Stimulated activated memory B cell treated with anti-CD40 and anti-IgM and Interleukin-4, amounts not matched to agents 10 μg/mL and 1 μg/mL and 100 μg/mL, for 72 hours (primary cell): ENCODE results near the gene ARL10.

Experiments used
- ATAC-seq: fragments of 150-1000 bp; cut with Tn5 transposase; 2 replicates; pipeline ENCODE4 v1.10.0; 2021
- H3K27ac Mint-ChIP-seq: one replicate; pipeline ENCODE4 v1.8.0; 2022; ENCODE audit warnings: mild to moderate bottlenecking, mixed read lengths
- H3K27me3 Mint-ChIP-seq: one replicate; pipeline ENCODE4 v1.8.0; 2022; ENCODE audit warnings: mixed read lengths
- H3K36me3 Mint-ChIP-seq: one replicate; pipeline ENCODE4 v1.8.0; 2022; ENCODE audit warnings: mixed read lengths
- H3K4me1 Mint-ChIP-seq: one replicate; pipeline ENCODE4 v1.8.0; 2022; ENCODE audit warnings: mixed read lengths
- H3K4me3 Mint-ChIP-seq: one replicate; pipeline ENCODE4 v1.8.0; 2022; ENCODE audit warnings: mild to moderate bottlenecking, moderate library complexity, mixed read lengths
- H3K9me3 Mint-ChIP-seq: one replicate; pipeline ENCODE4 v1.8.0; 2022; ENCODE audit warnings: mixed read lengths

The ARL10 gene

DNA sequence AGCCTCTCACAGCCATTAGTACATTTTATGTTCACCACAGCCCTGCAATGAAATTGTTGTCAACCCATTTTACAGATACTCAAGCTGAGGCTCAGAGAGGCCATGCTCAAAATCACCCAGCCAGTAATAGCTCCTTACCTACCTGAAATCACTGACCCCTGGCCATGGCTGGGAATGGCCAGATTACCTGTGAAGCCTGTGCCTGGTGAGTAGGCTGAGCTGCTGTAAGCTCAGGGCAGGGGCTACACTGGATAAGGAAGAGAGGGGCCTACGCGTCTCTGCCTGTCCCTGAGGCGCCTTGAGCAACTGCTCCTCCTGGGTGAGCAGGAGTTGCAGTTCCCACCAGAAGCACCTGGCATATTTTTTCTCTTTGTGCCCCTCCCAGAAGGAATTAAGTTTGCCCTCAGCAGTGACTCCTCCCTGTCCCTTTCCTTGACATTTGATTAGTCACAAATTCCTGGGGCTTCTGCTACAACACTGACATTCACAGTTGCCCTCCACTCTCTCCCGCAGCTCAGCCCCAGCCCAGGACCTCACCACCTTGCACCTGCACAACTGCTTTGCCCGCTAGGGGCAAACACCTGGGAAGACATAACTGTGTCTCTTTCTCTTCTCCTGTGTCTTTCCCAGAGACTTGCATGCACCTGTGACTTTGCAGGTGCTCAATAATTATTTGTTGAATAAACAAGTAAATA, 45.3 kb downstream of the ARL10 start:
- no peaks in the 10 kb centered on the region for H3K9me3 Mint-ChIP-seq
- no peak overlapping the region for H3K4me3 Mint-ChIP-seq
- H3K27me3 Mint-ChIP-seq, result no peaks in the 10 kb centered on the region
- peaks cover 25% of the 10 kb centered on the region for H3K36me3 Mint-ChIP-seq
- H3K27ac Mint-ChIP-seq, result no peak overlapping the region
- H3K4me1 Mint-ChIP-seq, result peaks cover 43% of the 10 kb centered on the region
- ATAC-seq, result no peak

DNA sequence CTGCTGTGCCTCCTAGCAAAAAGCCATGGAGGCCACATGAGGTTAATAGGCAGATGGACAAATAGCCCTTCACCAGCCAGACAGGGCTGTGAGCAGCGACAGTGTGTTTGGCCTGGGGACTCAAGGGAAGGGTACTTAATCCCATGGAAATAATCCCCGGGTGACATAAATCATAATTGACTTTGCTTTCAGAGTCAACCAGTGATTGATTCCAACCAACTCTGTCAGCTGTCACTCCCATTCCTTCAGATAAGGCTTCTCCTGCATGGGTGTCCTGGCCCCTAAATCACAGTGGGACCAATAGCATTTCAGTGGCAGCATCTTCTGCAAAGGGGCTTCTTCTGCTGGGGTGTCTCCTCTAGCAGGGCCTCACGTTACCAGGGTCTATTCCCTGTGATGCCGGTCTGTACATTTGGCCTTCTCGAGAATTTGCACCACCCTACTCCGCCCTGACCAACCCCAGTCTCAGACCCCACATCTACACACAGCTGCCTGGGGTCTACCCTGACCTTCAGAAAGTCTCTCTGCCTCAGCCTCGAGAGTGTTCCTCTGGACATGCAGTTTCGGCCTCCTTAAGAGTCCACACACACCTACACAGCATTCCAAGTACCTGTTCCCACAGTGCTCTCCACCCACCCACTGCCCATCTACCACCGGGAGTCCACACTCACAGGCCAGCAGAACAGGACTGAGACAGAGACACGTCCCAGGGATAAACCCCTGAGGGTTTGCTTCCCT, 47.4 kb downstream of the ARL10 start:
- ATAC-seq, result no peak
- Mint-ChIP-seq H3K9me3 (no peaks in the 10 kb centered on the region), H3K4me3 (no peak overlapping the region), H3K4me1 (peaks cover 50% of the 10 kb centered on the region), H3K27ac (no peak overlapping the region), H3K36me3 (peaks cover 18% of the 10 kb centered on the region), H3K27me3 (no peaks in the 10 kb centered on the region)

GRCh38 chr5:176413255-176413565, 47.9 kb downstream of the ARL10 start:
- peaks cover 50% of the 10 kb centered on the region for H3K4me1 Mint-ChIP-seq
- no peak for ATAC-seq
- H3K36me3 Mint-ChIP-seq, result peaks cover 18% of the 10 kb centered on the region
- H3K9me3 Mint-ChIP-seq, result no peaks in the 10 kb centered on the region
- H3K27ac Mint-ChIP-seq, result no peak overlapping the region
- no peaks in the 10 kb centered on the region for H3K27me3 Mint-ChIP-seq
- no peak overlapping the region for H3K4me3 Mint-ChIP-seq

GRCh38 chr5:176413709-176414191, 48.5 kb downstream of the ARL10 start:
- no peak overlapping the region for H3K27ac Mint-ChIP-seq
- H3K4me3 Mint-ChIP-seq, result no peak overlapping the region
- no peaks in the 10 kb centered on the region for H3K27me3 Mint-ChIP-seq
- peaks cover 18% of the 10 kb centered on the region for H3K36me3 Mint-ChIP-seq
- no peaks in the 10 kb centered on the region for H3K9me3 Mint-ChIP-seq
- no peak for ATAC-seq
- peaks cover 50% of the 10 kb centered on the region for H3K4me1 Mint-ChIP-seq

GRCh38 chr5:176414704-176415103, 49.4 kb downstream of the ARL10 start:
- H3K27ac Mint-ChIP-seq, result peak overlapping the region; percentile 50
- peaks cover 15% of the 10 kb centered on the region for H3K36me3 Mint-ChIP-seq
- H3K9me3 Mint-ChIP-seq, result no peaks in the 10 kb centered on the region
- no peaks in the 10 kb centered on the region for H3K27me3 Mint-ChIP-seq
- ATAC-seq, result no peak
- peaks cover 50% of the 10 kb centered on the region for H3K4me1 Mint-ChIP-seq
- no peak overlapping the region for H3K4me3 Mint-ChIP-seq

DNA sequence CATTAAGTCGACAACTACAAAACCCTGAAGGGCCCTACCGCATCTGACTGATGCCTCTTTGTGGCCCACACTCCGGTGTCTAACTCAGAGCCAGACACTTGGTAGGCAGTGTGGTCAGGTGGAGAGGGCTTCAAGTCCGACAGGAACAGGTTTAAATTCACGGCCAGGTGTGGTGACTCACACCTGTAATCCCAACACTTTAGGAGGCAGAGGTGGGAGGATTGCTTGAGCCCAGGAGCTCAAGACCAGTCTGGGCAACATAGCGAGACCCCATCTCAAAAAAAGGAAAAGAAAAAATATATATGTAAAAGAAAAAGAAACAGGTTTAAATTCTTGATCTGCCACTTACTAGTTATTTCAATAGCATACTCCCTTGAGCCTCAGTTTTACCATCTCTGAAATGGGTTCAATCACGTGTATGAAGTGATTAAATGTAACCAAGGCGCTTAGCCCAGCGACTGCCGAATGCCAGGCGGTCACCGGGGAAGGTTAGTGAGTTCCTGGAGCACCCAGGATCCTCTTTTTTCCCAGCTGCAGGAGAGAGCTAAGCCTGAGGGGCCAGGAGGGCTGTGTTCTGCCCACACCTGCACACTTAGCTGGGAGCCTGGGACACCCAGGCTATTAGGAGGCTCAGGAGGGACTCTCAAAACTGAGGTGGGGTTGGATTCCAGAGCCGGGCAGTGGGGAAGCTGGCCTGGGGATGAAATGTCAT, 50.1 kb downstream of the ARL10 start:
- H3K4me3 Mint-ChIP-seq, result peak overlapping the region; percentile 87
- no peak for ATAC-seq
- no peaks in the 10 kb centered on the region for H3K27me3 Mint-ChIP-seq
- peaks cover 9% of the 10 kb centered on the region for H3K36me3 Mint-ChIP-seq
- peak overlapping the region; percentile 50 for H3K27ac Mint-ChIP-seq
- no peaks in the 10 kb centered on the region for H3K9me3 Mint-ChIP-seq
- H3K4me1 Mint-ChIP-seq, result peaks cover 50% of the 10 kb centered on the region

- H3K27me3 Mint-ChIP-seq, result no peaks in the 10 kb centered on the region
- no peaks in the 10 kb centered on the region for H3K9me3 Mint-ChIP-seq
- peak within 1 kb of the TSS; percentile 87 for H3K4me3 Mint-ChIP-seq
- ATAC-seq, result peak; percentile 99
- peaks cover 2% of the 10 kb centered on the region for H3K36me3 Mint-ChIP-seq
- H3K4me1 Mint-ChIP-seq, result peaks cover 46% of the 10 kb centered on the region
- peak within 1 kb of the TSS; percentile 50 for H3K27ac Mint-ChIP-seq
Measured at GRCh38 chr5:176415952-176416924, 51.0 kb downstream of the ARL10 start, which contains the start of gene CLTB. Gene CLTB (minus strand): TSS chr5:176416539. CDS start chr5:176416363, 176 bp downstream.

DNA sequence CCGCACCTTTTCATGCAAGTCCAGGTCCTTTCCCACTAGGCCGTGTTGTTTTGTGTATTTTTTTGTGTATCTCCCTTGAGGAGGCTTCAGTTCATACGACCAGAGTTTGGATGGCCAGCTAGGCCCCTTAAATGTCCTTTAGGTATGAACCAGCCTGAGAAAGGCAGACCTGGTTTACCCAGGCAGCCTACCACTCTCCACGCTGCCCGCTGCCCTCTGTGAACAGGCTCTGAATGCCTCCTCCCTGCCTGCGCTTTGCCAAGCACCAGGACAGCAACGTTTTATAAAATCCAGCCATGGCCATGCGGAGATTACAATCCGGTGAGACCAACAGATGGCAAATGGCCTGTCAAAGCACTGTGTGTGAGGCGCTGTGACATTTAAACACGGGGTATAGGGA, 51.7 kb downstream of the ARL10 start:
- ATAC-seq, result no peak
- Mint-ChIP-seq H3K4me3 (peak overlapping the region; percentile 64), H3K27ac (peak overlapping the region; percentile 50), H3K36me3 (no peaks in the 10 kb centered on the region), H3K4me1 (peaks cover 39% of the 10 kb centered on the region), H3K9me3 (no peaks in the 10 kb centered on the region), H3K27me3 (no peaks in the 10 kb centered on the region)

- ATAC-seq, result no peak
- no peaks in the 10 kb centered on the region for H3K36me3 Mint-ChIP-seq
- H3K4me1 Mint-ChIP-seq, result peaks cover 29% of the 10 kb centered on the region
- H3K27ac Mint-ChIP-seq, result no peak overlapping the region
- no peaks in the 10 kb centered on the region for H3K9me3 Mint-ChIP-seq
- H3K4me3 Mint-ChIP-seq, result no peak overlapping the region
- peaks cover 10% of the 10 kb centered on the region for H3K27me3 Mint-ChIP-seq
Measured at GRCh38 chr5:176418251-176418650, 53.0 kb downstream of the ARL10 start.

GRCh38 chr5:176420086-176420485, 54.8 kb downstream of the ARL10 start:
- Mint-ChIP-seq H3K9me3 (no peaks in the 10 kb centered on the region), H3K27ac (no peak overlapping the region), H3K4me1 (peaks cover 13% of the 10 kb centered on the region), H3K4me3 (no peak overlapping the region), H3K36me3 (no peaks in the 10 kb centered on the region), H3K27me3 (peaks cover 15% of the 10 kb centered on the region)
- no peak for ATAC-seq

DNA sequence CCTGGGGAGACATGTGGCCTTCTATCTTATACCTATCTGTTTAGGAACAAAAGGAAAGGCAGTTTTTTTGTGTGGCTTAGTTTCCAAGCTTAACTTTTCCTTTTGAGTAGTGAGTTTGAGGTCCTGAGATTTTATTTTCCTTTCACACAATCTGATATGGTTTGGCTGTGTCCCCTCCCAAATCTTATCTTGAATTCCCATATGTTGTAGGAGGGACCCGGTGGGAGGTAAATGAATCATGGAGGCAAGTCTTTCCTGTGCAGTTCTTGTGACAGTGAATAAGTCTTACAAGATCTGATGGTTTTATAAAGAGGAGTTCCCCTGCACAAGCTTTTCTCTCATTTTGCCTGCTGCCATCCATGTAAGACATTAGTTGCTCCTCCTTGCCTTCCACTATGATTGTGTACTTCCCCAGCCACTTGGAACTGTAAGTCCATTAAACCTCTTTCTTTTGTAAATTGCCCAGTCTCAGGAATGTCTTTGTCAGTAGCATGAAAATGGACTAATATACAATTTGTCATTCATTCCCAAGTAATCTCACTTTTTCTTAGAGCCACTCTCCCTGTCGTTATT, 55.8 kb downstream of the ARL10 start:
- H3K27ac Mint-ChIP-seq, result no peak overlapping the region
- no peaks in the 10 kb centered on the region for H3K36me3 Mint-ChIP-seq
- no peak overlapping the region for H3K4me3 Mint-ChIP-seq
- H3K27me3 Mint-ChIP-seq, result peaks cover 15% of the 10 kb centered on the region
- no peaks in the 10 kb centered on the region for H3K9me3 Mint-ChIP-seq
- ATAC-seq, result no peak
- H3K4me1 Mint-ChIP-seq, result peaks cover 6% of the 10 kb centered on the region

GRCh38 chr5:176424181-176424580, 58.9 kb downstream of the ARL10 start:
- H3K4me3 Mint-ChIP-seq, result no peak overlapping the region
- no peak for ATAC-seq
- no peaks in the 10 kb centered on the region for H3K36me3 Mint-ChIP-seq
- H3K27me3 Mint-ChIP-seq, result peaks cover 23% of the 10 kb centered on the region
- H3K27ac Mint-ChIP-seq, result no peak overlapping the region
- H3K4me1 Mint-ChIP-seq, result no peaks in the 10 kb centered on the region
- no peaks in the 10 kb centered on the region for H3K9me3 Mint-ChIP-seq

GRCh38 chr5:176425138-176425537, 59.9 kb downstream of the ARL10 start:
- Mint-ChIP-seq H3K27ac (no peak overlapping the region), H3K36me3 (no peaks in the 10 kb centered on the region)
- ATAC-seq, result no peak

DNA sequence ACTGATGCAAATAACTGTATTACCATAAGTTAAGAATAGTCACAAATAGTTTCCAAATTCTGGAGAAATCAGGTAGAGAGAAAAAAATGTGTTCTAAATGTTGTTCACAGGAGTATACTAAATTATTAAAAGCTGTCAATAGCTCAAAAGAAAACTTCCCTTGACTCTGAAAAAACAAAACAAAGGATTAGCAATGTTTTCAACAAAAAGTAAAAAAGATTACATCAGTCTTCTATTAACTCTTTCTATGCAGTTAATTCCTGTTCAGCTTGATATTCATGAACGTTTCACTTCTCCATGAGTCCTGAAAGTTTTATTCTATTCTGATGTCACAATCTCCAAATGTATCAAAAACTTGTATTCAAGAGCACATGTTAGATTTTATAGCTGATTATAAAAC, 60.5 kb downstream of the ARL10 start:
- Mint-ChIP-seq H3K4me3 (no peak overlapping the region), H3K27me3 (peaks cover 23% of the 10 kb centered on the region), H3K27ac (no peak overlapping the region), H3K36me3 (no peaks in the 10 kb centered on the region), H3K4me1 (no peaks in the 10 kb centered on the region), H3K9me3 (no peaks in the 10 kb centered on the region)
- no peak for ATAC-seq

More at GRCh38 chr5:176425138-176425537, 59.9 kb downstream of the ARL10 start:
- H3K4me3 Mint-ChIP-seq, result no peak overlapping the region
- H3K9me3 Mint-ChIP-seq, result no peaks in the 10 kb centered on the region
- H3K4me1 Mint-ChIP-seq, result no peaks in the 10 kb centered on the region
- H3K27me3 Mint-ChIP-seq, result peaks cover 23% of the 10 kb centered on the region
